Neural progenitor cell (in vitro differentiated cells): Measurements from ENCODE around the gene TTYH3.

ENCODE experiments used
- CTCF ChIP-seq: fragments of 200-600 bp; sonication (generic); IDR thresholded peaks from 2 replicates; pipeline ENCODE4 v1.5.1; 2017; ENCODE audit warnings: antibody characterized with exemption, mild to moderate bottlenecking
- EZH2 ChIP-seq: fragments of 200-600 bp; sonication (generic); IDR thresholded peaks from 2 replicates; pipeline ENCODE4 v1.6.1; 2017; ENCODE audit warnings: antibody characterized with exemption, mild to moderate bottlenecking, moderate library complexity

GRCh38 chr7:2587134-2587533 is 44.7 kb upstream of the TTYH3 start:
- TF ChIP-seq CTCF (no peak), EZH2 (no peak)
